Activated T-cell treated with anti-CD3 and anti-CD28 coated beads for 4 hours (primary cell): Measurements from ENCODE around the gene MLX.

Experiments used
- DNase-seq: peaks from one replicate; pipeline ENCODE4 v3.0.0-alpha.2; 2020

The MLX gene

GRCh38 chr17:42566883-42567573, at the start of gene MLX:
MLX (plus strand) TSS chr17:42567100; CDS start chr17:42567125, 25 bp downstream.
- DNase-seq = peak; percentile 78

- peak; percentile 78 for DNase-seq
Observed at GRCh38 chr17:42517516-42517915, 49.4 kb upstream of the MLX start.

- no peak for DNase-seq
Observed at GRCh38 chr17:42518046-42518754, 48.7 kb upstream of the MLX start.

GRCh38 chr17:42518755-42519545, 48.0 kb upstream of the MLX start:
- no peak for DNase-seq

GRCh38 chr17:42519546-42520491, 47.1 kb upstream of the MLX start:
- DNase-seq = no peak

GRCh38 chr17:42520540-42520951, 46.4 kb upstream of the MLX start:
- no peak for DNase-seq

- no peak for DNase-seq
Observed at GRCh38 chr17:42521036-42521435, 45.9 kb upstream of the MLX start.

GRCh38 chr17:42521666-42522262, 45.1 kb upstream of the MLX start:
- DNase-seq = no peak

- DNase-seq = no peak
Observed at GRCh38 chr17:42522263-42522790, 44.6 kb upstream of the MLX start.

- DNase-seq = no peak
Observed at GRCh38 chr17:42522798-42523278, 44.1 kb upstream of the MLX start.

- DNase-seq = no peak
Observed at GRCh38 chr17:42525221-42525620, 41.7 kb upstream of the MLX start.

GRCh38 chr17:42526031-42526444, 40.9 kb upstream of the MLX start:
- no peak for DNase-seq

- no peak for DNase-seq
Observed at GRCh38 chr17:42527932-42528331, 39.0 kb upstream of the MLX start.

- no peak for DNase-seq
Observed at GRCh38 chr17:42529061-42529460, 37.8 kb upstream of the MLX start.

GRCh38 chr17:42530952-42531454, 35.9 kb upstream of the MLX start:
- no peak for DNase-seq

- DNase-seq = peak; percentile 12
Observed at GRCh38 chr17:42531455-42532354, 35.2 kb upstream of the MLX start.

- DNase-seq = no peak
Observed at GRCh38 chr17:42535155-42536047, 31.5 kb upstream of the MLX start.

- peak; percentile 70 for DNase-seq
Observed at GRCh38 chr17:42536048-42536371, 30.9 kb upstream of the MLX start, which contains the start of gene NAGLU. NAGLU (plus strand) TSS chr17:42536241; CDS start chr17:42536273, 32 bp downstream.
